ENCODE measurements around the gene MBNL2.

GRCh38 chr13:97387890-97388289 lies 165.8 kb downstream of the MBNL2 start:
- no peak for TF ChIP-seq POLR2A (IDR thresholded peaks at IDR 0.05)
- no peak for TF ChIP-seq CTCF (IDR thresholded peaks at IDR 0.05)
- TF ChIP-seq POLR2AphosphoS5 (IDR thresholded peaks at IDR 0.05): no peak
- no peak for TF ChIP-seq EP300 (IDR thresholded peaks at IDR 0.05)
